NCI-H1436 treated with DMSO at 0.1 percent for 48 hours (cell line): ENCODE measurements around the gene C1QTNF9.
"Not testable (repeated sequence)": the region's sequence is repeated elsewhere in the genome, so short reads cannot be mapped to it uniquely, and the experiment has no call there.

Experiments used
- DNase-seq: peaks from one replicate; lab custom pipeline; 2025; lab: John Stamatoyannopoulos, UW

C1QTNF9 gene

GRCh38 chr13:24323036-24323738 lies 13.8 kb downstream of the C1QTNF9 start:
- no peak for DNase-seq

GRCh38 chr13:24323739-24324075 lies 14.3 kb downstream of the C1QTNF9 start:
- DNase-seq, result no peak

GRCh38 chr13:24327598-24327997 lies 18.2 kb downstream of the C1QTNF9 start:
- not testable (repeated sequence) for DNase-seq

GRCh38 chr13:24328145-24328544 lies 18.8 kb downstream of the C1QTNF9 start:
- no peak for DNase-seq

- DNase-seq, result no peak
These were observed 29.3 kb downstream of the C1QTNF9 start for GRCh38 chr13:24338721-24339120.

- no peak for DNase-seq
These were observed 30.7 kb downstream of the C1QTNF9 start for GRCh38 chr13:24339937-24340607.

- DNase-seq, result no peak
These were observed 31.2 kb downstream of the C1QTNF9 start for GRCh38 chr13:24340608-24340955.

GRCh38 chr13:24341439-24341838 lies 32.1 kb downstream of the C1QTNF9 start:
- DNase-seq, result no peak

GRCh38 chr13:24348385-24348784 lies 39.0 kb downstream of the C1QTNF9 start:
- DNase-seq, result no peak

- no peak for DNase-seq
These were observed 39.6 kb downstream of the C1QTNF9 start for GRCh38 chr13:24348797-24349515.

- DNase-seq, result not testable (repeated sequence)
These were observed 40.6 kb downstream of the C1QTNF9 start for GRCh38 chr13:24349778-24350664.

- no peak for DNase-seq
These were observed 42.0 kb downstream of the C1QTNF9 start for GRCh38 chr13:24351423-24351822.

GRCh38 chr13:24353736-24354135 lies 44.4 kb downstream of the C1QTNF9 start:
- no peak for DNase-seq

- DNase-seq, result no peak
These were observed 45.7 kb downstream of the C1QTNF9 start for GRCh38 chr13:24355103-24355502.

GRCh38 chr13:24356270-24356669 lies 46.9 kb downstream of the C1QTNF9 start:
- no peak for DNase-seq

- DNase-seq, result no peak
These were observed 47.5 kb downstream of the C1QTNF9 start for GRCh38 chr13:24356837-24357236.

GRCh38 chr13:24357756-24358155 lies 48.4 kb downstream of the C1QTNF9 start:
- DNase-seq, result no peak

GRCh38 chr13:24358836-24359235 lies 49.5 kb downstream of the C1QTNF9 start:
- DNase-seq, result not testable (repeated sequence)

- DNase-seq, result not testable (repeated sequence)
These were observed 49.9 kb downstream of the C1QTNF9 start for GRCh38 chr13:24359252-24359651.

- DNase-seq, result no peak
These were observed 50.7 kb downstream of the C1QTNF9 start for GRCh38 chr13:24360106-24360505.

GRCh38 chr13:24361113-24361512 lies 51.7 kb downstream of the C1QTNF9 start:
- no peak for DNase-seq

GRCh38 chr13:24361852-24362366 lies 52.5 kb downstream of the C1QTNF9 start:
- no peak for DNase-seq
